Measurements from ENCODE around the gene ASB6.
"Not testable (repeated sequence)": the region's sequence is repeated elsewhere in the genome, so short reads cannot be mapped to it uniquely, and the experiment has no call there.

ASB6 gene

GRCh38 chr9:129640086-129640870 lies 1.7 kb downstream of the ASB6 start:
- no peak for DNase-seq

GRCh38 chr9:129639756-129640085 lies 2.2 kb downstream of the ASB6 start:
- DNase-seq: no peak

- DNase-seq: no peak
Measured at GRCh38 chr9:129639034-129639630, 2.8 kb downstream of the ASB6 start.

- DNase-seq: no peak
Measured at GRCh38 chr9:129637673-129638439, 4.1 kb downstream of the ASB6 start.

- no peak for DNase-seq
Measured at GRCh38 chr9:129637102-129637501, 4.8 kb downstream of the ASB6 start.

GRCh38 chr9:129636343-129636742 lies 5.6 kb downstream of the ASB6 start:
- DNase-seq: not testable (repeated sequence)

- DNase-seq: no peak
Measured at GRCh38 chr9:129635099-129636065, 6.6 kb downstream of the ASB6 start.

GRCh38 chr9:129633848-129634247 lies 8.1 kb downstream of the ASB6 start:
- DNase-seq: no peak

- DNase-seq: no peak
Measured at GRCh38 chr9:129633207-129633606, 8.7 kb downstream of the ASB6 start.

- no peak for DNase-seq
Measured at GRCh38 chr9:129632460-129632859, 9.5 kb downstream of the ASB6 start.

GRCh38 chr9:129631674-129632129 lies 10.2 kb downstream of the ASB6 start:
- DNase-seq: no peak

- DNase-seq: no peak
Measured at GRCh38 chr9:129630967-129631673, 10.8 kb downstream of the ASB6 start.

GRCh38 chr9:129629251-129629820 lies 12.6 kb downstream of the ASB6 start:
- DNase-seq: no peak

GRCh38 chr9:129628709-129629108 lies 13.2 kb downstream of the ASB6 start:
- no peak for DNase-seq

- no peak for DNase-seq
Measured at GRCh38 chr9:129627556-129628440, 14.2 kb downstream of the ASB6 start.

GRCh38 chr9:129626625-129627284 lies 15.2 kb downstream of the ASB6 start:
- peak; percentile 46 for DNase-seq

GRCh38 chr9:129626079-129626624 lies 15.8 kb downstream of the ASB6 start, which contains the start of gene NTMT1:
Gene NTMT1 (plus strand): TSS chr9:129626163. CDS start chr9:129632704, 6,541 bp downstream.
- peak; percentile 90 for DNase-seq

- DNase-seq: peak; percentile 68
Measured at GRCh38 chr9:129624947-129625346, 17.0 kb downstream of the ASB6 start.

- peak; percentile 71 for DNase-seq
Measured at GRCh38 chr9:129624168-129624759, 17.7 kb downstream of the ASB6 start.
